ENCODE results near the gene SLC7A10.

The SLC7A10 gene

DNA sequence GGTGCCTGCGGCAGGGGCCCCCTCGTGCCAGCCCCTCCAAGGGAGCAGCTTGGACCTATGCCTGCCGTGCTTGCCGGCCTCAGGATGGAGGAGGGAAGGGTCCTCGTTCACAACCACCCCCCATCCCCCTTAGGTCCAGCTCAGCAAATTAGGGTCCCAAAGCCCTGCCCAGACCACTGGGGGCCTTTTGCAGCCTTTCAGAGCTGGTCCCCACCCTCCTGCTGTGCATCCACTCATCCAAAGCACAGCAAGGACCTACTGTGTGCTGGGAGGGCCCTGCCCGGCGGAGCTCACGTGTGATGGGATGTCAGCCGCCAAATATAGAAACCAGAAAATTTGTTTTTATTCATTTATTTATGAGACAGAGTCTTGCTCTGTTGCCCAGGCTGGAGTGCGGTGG is 16.5 kb upstream of the SLC7A10 start:
- H3K23ac ChIP-seq (ENCODE audit: low read length): no peak overlapping the region
- H4K91ac ChIP-seq (ENCODE audit: low read depth, low read length): peak overlapping the region; percentile 38
- H2BK120ac ChIP-seq (ENCODE audit: insufficient read depth, low read length, poor library complexity): no peak overlapping the region
- no peak overlapping the region for H2AFZ ChIP-seq (ENCODE audit: insufficient read depth, low read length, poor library complexity)
- H3K79me1 ChIP-seq (ENCODE audit: low read length): no peaks in the 10 kb centered on the region
- H3K36me3 ChIP-seq (ENCODE audit: control insufficient read depth in 1 of 2, insufficient read depth in 2 of 2, low read length in 2 of 2): no peaks in the 10 kb centered on the region
- no peak overlapping the region for H4K12ac ChIP-seq (ENCODE audit: low read depth, low read length)
- H3K14ac ChIP-seq (ENCODE audit: low read length): no peak overlapping the region
- no peak overlapping the region for H3K18ac ChIP-seq (ENCODE audit: low read length)
- H2BK5ac ChIP-seq (ENCODE audit: low read depth, low read length, poor library complexity): no peak overlapping the region
- no CpG with 5 or more reads among the region's 10 CpGs for WGBS (ENCODE audit: extremely low coverage, insufficient coverage, insufficient read length)
- H3K27ac ChIP-seq (ENCODE audit: low read depth, low read length): no peak overlapping the region
- H3K79me2 ChIP-seq (ENCODE audit: control insufficient read depth, insufficient read depth, low read length, poor library complexity): no peaks in the 10 kb centered on the region
- H3K4me1 ChIP-seq (ENCODE audit: control insufficient read depth in 1 of 2, insufficient read depth in 2 of 2, low read length in 2 of 2): no peaks in the 10 kb centered on the region
- H4K8ac ChIP-seq (ENCODE audit: low read depth, low read length): no peak overlapping the region
- no peak for DNase-seq
- H3K27me3 ChIP-seq (ENCODE audit: insufficient read depth, low read length): no peaks in the 10 kb centered on the region
- H3K4ac ChIP-seq (ENCODE audit: low read depth, low read length): no peak overlapping the region
- H2BK12ac ChIP-seq (ENCODE audit: low read length): peak overlapping the region; percentile 15
- H3K9me3 ChIP-seq (ENCODE audit: insufficient read depth, low read depth, low read length): peaks cover 5% of the 10 kb centered on the region
- no peak overlapping the region for H2AK5ac ChIP-seq (ENCODE audit: low read length)
- H3K9ac ChIP-seq (ENCODE audit: low read length): no peak overlapping the region
- no peak overlapping the region for H3K4me2 ChIP-seq (ENCODE audit: low read length)
- H3K4me3 ChIP-seq (ENCODE audit: low read depth, low read length): no peak overlapping the region

DNA sequence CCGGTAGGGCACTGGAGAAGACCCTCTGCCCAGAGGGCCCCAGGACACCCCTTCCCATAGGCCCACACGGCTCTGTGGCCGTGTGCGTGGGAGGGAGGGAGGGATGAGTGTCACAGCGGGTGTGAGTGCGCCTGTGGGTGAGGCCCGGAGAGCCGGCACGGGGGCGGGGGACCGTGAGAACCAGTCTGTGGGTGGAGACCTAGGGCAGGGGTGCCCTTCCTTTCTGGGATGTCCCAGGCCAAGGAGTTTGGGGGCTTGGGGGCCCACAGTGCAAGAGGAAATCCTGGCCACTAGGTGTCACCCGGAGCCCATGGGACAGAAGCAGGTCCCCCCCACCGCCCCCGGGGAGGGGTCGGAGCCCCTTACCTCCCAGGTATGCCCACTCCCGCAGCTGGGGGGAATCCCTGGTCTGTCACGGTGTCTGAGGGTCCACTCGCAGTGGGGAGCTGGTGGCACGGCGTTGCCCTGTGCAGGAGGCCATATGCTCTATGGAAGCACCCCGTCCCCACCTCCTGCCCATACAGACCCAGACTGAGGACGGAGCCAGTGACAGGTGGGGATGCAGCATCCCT is 16.0 kb upstream of the SLC7A10 start:
- no CpG with 5 or more reads among the region's 22 CpGs for WGBS (ENCODE audit: extremely low coverage, insufficient coverage, insufficient read length)
- Histone ChIP-seq H3K4me3 (ENCODE audit: low read depth, low read length) (no peak overlapping the region), H4K8ac (ENCODE audit: low read depth, low read length) (no peak overlapping the region), H3K36me3 (ENCODE audit: control insufficient read depth in 1 of 2, insufficient read depth in 2 of 2, low read length in 2 of 2) (no peaks in the 10 kb centered on the region), H2BK12ac (ENCODE audit: low read length) (no peak overlapping the region), H2BK5ac (ENCODE audit: low read depth, low read length, poor library complexity) (no peak overlapping the region), H3K4ac (ENCODE audit: low read depth, low read length) (no peak overlapping the region), H3K4me2 (ENCODE audit: low read length) (no peak overlapping the region), H3K9ac (ENCODE audit: low read length) (no peak overlapping the region), H3K9me3 (ENCODE audit: insufficient read depth, low read depth, low read length) (peaks cover 5% of the 10 kb centered on the region), H4K91ac (ENCODE audit: low read depth, low read length) (no peak overlapping the region), H3K27me3 (ENCODE audit: insufficient read depth, low read length) (no peaks in the 10 kb centered on the region), H2BK120ac (ENCODE audit: insufficient read depth, low read length, poor library complexity) (no peak overlapping the region), H3K79me1 (ENCODE audit: low read length) (no peaks in the 10 kb centered on the region), H3K27ac (ENCODE audit: low read depth, low read length) (no peak overlapping the region), H2AFZ (ENCODE audit: insufficient read depth, low read length, poor library complexity) (no peak overlapping the region), H4K12ac (ENCODE audit: low read depth, low read length) (no peak overlapping the region), H3K14ac (ENCODE audit: low read length) (no peak overlapping the region), H2AK5ac (ENCODE audit: low read length) (peak overlapping the region; percentile 27), H3K23ac (ENCODE audit: low read length) (no peak overlapping the region), H3K79me2 (ENCODE audit: control insufficient read depth, insufficient read depth, low read length, poor library complexity) (no peaks in the 10 kb centered on the region), H3K4me1 (ENCODE audit: control insufficient read depth in 1 of 2, insufficient read depth in 2 of 2, low read length in 2 of 2) (no peaks in the 10 kb centered on the region), H3K18ac (ENCODE audit: low read length) (peak overlapping the region; percentile 47)
- peak in 1 of 2 donors; percentile 8 for DNase-seq

DNA sequence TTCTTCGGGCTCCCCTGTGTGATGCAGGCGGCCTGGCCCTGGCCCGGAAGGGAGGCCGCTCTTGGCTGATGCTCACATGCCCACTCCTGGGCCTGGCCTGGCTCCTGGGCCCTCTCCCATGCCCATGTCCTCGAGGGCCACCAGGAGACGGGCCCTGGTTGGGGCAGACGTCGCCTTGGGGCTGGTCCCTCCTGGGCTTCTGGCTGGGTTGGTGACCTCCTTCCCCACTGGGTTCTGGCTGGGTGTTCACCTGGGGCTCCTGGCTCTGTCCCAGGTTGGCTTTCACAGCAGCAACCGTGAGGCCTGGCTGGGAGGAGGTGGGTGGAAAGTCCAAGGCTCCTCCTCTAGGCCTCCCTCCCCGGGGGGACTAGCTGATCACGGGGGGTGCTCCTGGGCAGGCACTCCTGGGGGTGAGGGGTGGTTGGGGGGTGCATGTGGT is 15.5 kb upstream of the SLC7A10 start:
- Histone ChIP-seq H2BK12ac (ENCODE audit: low read length) (no peak overlapping the region), H3K79me2 (ENCODE audit: control insufficient read depth, insufficient read depth, low read length, poor library complexity) (no peaks in the 10 kb centered on the region), H4K12ac (ENCODE audit: low read depth, low read length) (no peak overlapping the region), H3K27ac (ENCODE audit: low read depth, low read length) (no peak overlapping the region), H3K14ac (ENCODE audit: low read length) (no peak overlapping the region), H4K8ac (ENCODE audit: low read depth, low read length) (no peak overlapping the region), H3K9me3 (ENCODE audit: insufficient read depth, low read depth, low read length) (peaks cover 2% of the 10 kb centered on the region), H2AK5ac (ENCODE audit: low read length) (peak overlapping the region; percentile 27), H3K36me3 (ENCODE audit: control insufficient read depth in 1 of 2, insufficient read depth in 2 of 2, low read length in 2 of 2) (no peaks in the 10 kb centered on the region), H2AFZ (ENCODE audit: insufficient read depth, low read length, poor library complexity) (no peak overlapping the region), H3K4ac (ENCODE audit: low read depth, low read length) (no peak overlapping the region), H4K91ac (ENCODE audit: low read depth, low read length) (peak overlapping the region; percentile 33), H2BK120ac (ENCODE audit: insufficient read depth, low read length, poor library complexity) (peak overlapping the region; percentile 16), H3K18ac (ENCODE audit: low read length) (no peak overlapping the region), H3K27me3 (ENCODE audit: insufficient read depth, low read length) (no peaks in the 10 kb centered on the region), H3K4me3 (ENCODE audit: low read depth, low read length) (no peak overlapping the region), H3K4me2 (ENCODE audit: low read length) (no peak overlapping the region), H2BK5ac (ENCODE audit: low read depth, low read length, poor library complexity) (no peak overlapping the region), H3K4me1 (ENCODE audit: control insufficient read depth in 1 of 2, insufficient read depth in 2 of 2, low read length in 2 of 2) (no peaks in the 10 kb centered on the region), H3K23ac (ENCODE audit: low read length) (no peak overlapping the region), H3K9ac (ENCODE audit: low read length) (no peak overlapping the region), H3K79me1 (ENCODE audit: low read length) (no peaks in the 10 kb centered on the region)
- no CpG with 5 or more reads among the region's 11 CpGs for WGBS (ENCODE audit: extremely low coverage, insufficient coverage, insufficient read length)
- no peak for DNase-seq

DNA sequence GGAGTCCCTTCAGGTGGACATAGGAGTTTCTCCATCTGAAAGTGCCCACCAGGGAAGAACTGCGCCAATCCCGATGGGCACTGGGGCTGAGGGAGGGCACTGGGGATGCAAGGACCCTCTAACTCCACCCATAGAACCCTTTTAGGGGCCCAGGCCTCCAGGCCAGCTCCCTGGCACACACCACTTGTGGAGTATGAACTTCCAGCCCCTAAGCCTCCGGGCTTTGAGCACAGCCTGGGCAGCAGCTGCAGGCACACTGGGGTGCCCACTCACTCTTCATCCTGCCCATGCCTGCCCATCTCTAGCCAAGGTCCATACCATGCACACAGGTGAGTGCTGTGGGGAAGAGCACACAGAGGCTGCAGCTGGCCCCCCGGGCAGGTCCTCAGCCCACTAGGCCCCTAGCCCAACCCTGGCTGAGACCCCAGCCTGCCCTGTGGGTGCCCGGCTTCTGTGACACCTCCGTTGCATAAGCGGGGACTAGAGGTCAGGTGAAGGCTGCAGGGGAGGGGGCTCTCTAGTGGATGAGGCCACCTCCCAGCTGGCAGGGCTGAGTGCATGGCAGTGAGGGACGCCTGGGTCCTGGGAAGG is 14.6 kb upstream of the SLC7A10 start:
- H3K9me3 ChIP-seq (ENCODE audit: insufficient read depth, low read depth, low read length): peaks cover 2% of the 10 kb centered on the region
- H3K27me3 ChIP-seq (ENCODE audit: insufficient read depth, low read length): no peaks in the 10 kb centered on the region
- H3K4me1 ChIP-seq (ENCODE audit: control insufficient read depth in 1 of 2, insufficient read depth in 2 of 2, low read length in 2 of 2): no peaks in the 10 kb centered on the region
- H4K91ac ChIP-seq (ENCODE audit: low read depth, low read length): no peak overlapping the region
- no peak overlapping the region for H2AK5ac ChIP-seq (ENCODE audit: low read length)
- H3K23ac ChIP-seq (ENCODE audit: low read length): no peak overlapping the region
- no peak overlapping the region for H4K8ac ChIP-seq (ENCODE audit: low read depth, low read length)
- no peak overlapping the region for H3K4ac ChIP-seq (ENCODE audit: low read depth, low read length)
- H3K14ac ChIP-seq (ENCODE audit: low read length): no peak overlapping the region
- no peak overlapping the region for H2AFZ ChIP-seq (ENCODE audit: insufficient read depth, low read length, poor library complexity)
- no peak overlapping the region for H3K4me3 ChIP-seq (ENCODE audit: low read depth, low read length)
- no peaks in the 10 kb centered on the region for H3K79me1 ChIP-seq (ENCODE audit: low read length)
- no peak overlapping the region for H3K27ac ChIP-seq (ENCODE audit: low read depth, low read length)
- H2BK5ac ChIP-seq (ENCODE audit: low read depth, low read length, poor library complexity): no peak overlapping the region
- H2BK12ac ChIP-seq (ENCODE audit: low read length): no peak overlapping the region
- H3K36me3 ChIP-seq (ENCODE audit: control insufficient read depth in 1 of 2, insufficient read depth in 2 of 2, low read length in 2 of 2): no peaks in the 10 kb centered on the region
- no peak overlapping the region for H2BK120ac ChIP-seq (ENCODE audit: insufficient read depth, low read length, poor library complexity)
- no peak overlapping the region for H3K9ac ChIP-seq (ENCODE audit: low read length)
- no peaks in the 10 kb centered on the region for H3K79me2 ChIP-seq (ENCODE audit: control insufficient read depth, insufficient read depth, low read length, poor library complexity)
- DNase-seq: no peak
- H3K18ac ChIP-seq (ENCODE audit: low read length): no peak overlapping the region
- no CpG with 5 or more reads among the region's 8 CpGs for WGBS (ENCODE audit: extremely low coverage, insufficient coverage, insufficient read length)
- no peak overlapping the region for H3K4me2 ChIP-seq (ENCODE audit: low read length)
- H4K12ac ChIP-seq (ENCODE audit: low read depth, low read length): no peak overlapping the region

Measured in trophoblast cell (in vitro differentiated cells and primary cell).